Activated CD8-positive, alpha-beta T cell treated with anti-CD3 and anti-CD28 coated beads for 36 hours (primary cell): ENCODE measurements around the gene ADAT3. TPM values are rescaled to one million over a fixed set of nuclear protein-coding genes. Genes with fewer than 3 reads are reported as not detected.

Experiments used
- ATAC-seq: fragments of 200-7000 bp; cut with Tn5 transposase; one replicate; pipeline ENCODE4 v1.10.0; 2021; ENCODE audit warnings: mild to moderate bottlenecking, moderate library complexity
- CTCF ChIA-PET: fragments of 350-600 bp; sonication (Branson Sonifier 250); formaldehyde crosslinking; loops from one replicate; lab custom pipeline; 2021; ENCODE audit warnings: antibody characterized with exemption; lab: Charles Lee
- POLR2A ChIA-PET: fragments of 350-600 bp; sonication (Branson Sonifier 250); formaldehyde crosslinking; loops from one replicate; lab custom pipeline; 2021; ENCODE audit warnings: antibody characterized with exemption; lab: Charles Lee
- DNase-seq: peaks from one replicate; pipeline ENCODE4 v3.0.0-alpha.2; 2020
- H3K27ac Mint-ChIP-seq: one replicate; pipeline ENCODE4 v1.8.0; 2021; ENCODE audit warnings: mild to moderate bottlenecking, mixed read lengths
- H3K27me3 Mint-ChIP-seq: one replicate; pipeline ENCODE4 v1.8.0; 2021; ENCODE audit warnings: mixed read lengths
- H3K36me3 Mint-ChIP-seq: one replicate; pipeline ENCODE4 v1.8.0; 2021; ENCODE audit warnings: low read depth, mixed read lengths
- H3K4me1 Mint-ChIP-seq: one replicate; pipeline ENCODE4 v1.8.0; 2021; ENCODE audit warnings: low read depth, mixed read lengths
- H3K4me3 Mint-ChIP-seq: one replicate; pipeline ENCODE4 v1.8.0; 2021; ENCODE audit warnings: mild to moderate bottlenecking, moderate library complexity, mixed read lengths
- H3K9me3 Mint-ChIP-seq: one replicate; pipeline ENCODE4 v1.8.0; 2021; ENCODE audit warnings: mixed read lengths
- CTCF ChIP-seq: fragments of 200-600 bp; IDR thresholded peaks from one replicate; pipeline ENCODE4 v1.8.0; 2022; ENCODE audit warnings: antibody characterized with exemption, mild to moderate bottlenecking
- intact Hi-C: fragments of 100-400 bp; cut with micrococcal nuclease; formaldehyde crosslinking; loops from one replicate; pipeline ENCODE4 v1.10.0; 2022
- total RNA-seq, 2 experiments: library from RNA; stranded (reverse); gene quantifications; one replicate each; pipeline ENCODE4 v1.2.3, GENCODE V29; 2021

Gene ADAT3
- total RNA-seq, 2 experiments from 2014 or later = 5.3 to 6.7 TPM

GRCh38 chr19:1905863-1906375, 720 bp downstream of the ADAT3 start:
- intact Hi-C loops = no loop called here
- Mint-ChIP-seq H3K4me1 (peaks cover 51% of the 10 kb centered on the region), H3K27me3 (no peaks in the 10 kb centered on the region), H3K4me3 (peak overlapping the region; percentile 87), H3K27ac (peak overlapping the region; percentile 90), H3K9me3 (no peaks in the 10 kb centered on the region), H3K36me3 (peaks cover 5% of the 10 kb centered on the region)
- no peak for DNase-seq
- no peak for TF ChIP-seq CTCF
- ATAC-seq = no peak
- POLR2A ChIA-PET = interaction anchor here (0.5 to 1.6 kb wide), 5 partner anchors 9 to 146 kb away, joined by 3 to 6 read pairs (median 3); partner anchors contain the start of gene MKNK2
- CTCF ChIA-PET = no interaction called here

GRCh38 chr19:1906985-1907562, 1.9 kb downstream of the ADAT3 start:
- CTCF ChIA-PET = no interaction called here
- H3K4me3 Mint-ChIP-seq = peak overlapping the region; percentile 27
- peaks cover 51% of the 10 kb centered on the region for H3K4me1 Mint-ChIP-seq
- POLR2A ChIA-PET = interaction anchor here (0.6 kb wide), 1 partner anchor 24 kb away, joined by 3 read pairs; no protein-coding TSS in a partner anchor
- intact Hi-C loops = no loop called here
- no peaks in the 10 kb centered on the region for H3K27me3 Mint-ChIP-seq
- no peak overlapping the region for H3K27ac Mint-ChIP-seq
- DNase-seq = no peak
- no peaks in the 10 kb centered on the region for H3K9me3 Mint-ChIP-seq
- ATAC-seq = no peak
- H3K36me3 Mint-ChIP-seq = peaks cover 5% of the 10 kb centered on the region
- no peak for TF ChIP-seq CTCF

GRCh38 chr19:1907563-1908363, 2.6 kb downstream of the ADAT3 start:
- ChIA-PET POLR2A (no interaction called here), CTCF (no interaction called here)
- no peak for TF ChIP-seq CTCF
- H3K36me3 Mint-ChIP-seq = peaks cover 5% of the 10 kb centered on the region
- H3K9me3 Mint-ChIP-seq = no peaks in the 10 kb centered on the region
- no peaks in the 10 kb centered on the region for H3K27me3 Mint-ChIP-seq
- DNase-seq (no peak), ATAC-seq (no peak)
- no peak overlapping the region for H3K4me3 Mint-ChIP-seq
- intact Hi-C loops = no loop called here
- no peak overlapping the region for H3K27ac Mint-ChIP-seq
- peaks cover 51% of the 10 kb centered on the region for H3K4me1 Mint-ChIP-seq

- Mint-ChIP-seq H3K9me3 (no peaks in the 10 kb centered on the region), H3K4me3 (no peak overlapping the region), H3K36me3 (peaks cover 5% of the 10 kb centered on the region)
Measured at GRCh38 chr19:1908364-1908678, 3.1 kb downstream of the ADAT3 start.

More at GRCh38 chr19:1908364-1908678, 3.1 kb downstream of the ADAT3 start:
- Mint-ChIP-seq H3K27ac (no peak overlapping the region), H3K4me1 (peaks cover 46% of the 10 kb centered on the region), H3K27me3 (no peaks in the 10 kb centered on the region)
- no peak for DNase-seq
- no peak for ATAC-seq
- ChIA-PET POLR2A (no interaction called here), CTCF (no interaction called here)
- TF ChIP-seq CTCF = no peak
- intact Hi-C loops = no loop called here
